GM18508 (cell line): Measurements from ENCODE around the gene NADSYN1.
"Not testable (repeated sequence)": the region's sequence is repeated elsewhere in the genome, so short reads cannot be mapped to it uniquely, and the experiment has no call there.

Experiments
- ATAC-seq: cut with Tn5 transposase; IDR thresholded peaks from one replicate; pipeline ENCODE4 v1.9.1; 2021; ENCODE audit warnings: moderate number of reproducible peaks; ENCODE audit not compliant: insufficient read depth, unreplicated experiment

NADSYN1 gene

GRCh38 chr11:71453037-71453917, at the start of gene NADSYN1:
NADSYN1 (plus strand) TSS chr11:71453203; CDS start chr11:71453297, 94 bp downstream.
- no peak for ATAC-seq

- no peak for ATAC-seq
These were observed 48.8 kb upstream of the NADSYN1 start for GRCh38 chr11:71404209-71404608.

DNA sequence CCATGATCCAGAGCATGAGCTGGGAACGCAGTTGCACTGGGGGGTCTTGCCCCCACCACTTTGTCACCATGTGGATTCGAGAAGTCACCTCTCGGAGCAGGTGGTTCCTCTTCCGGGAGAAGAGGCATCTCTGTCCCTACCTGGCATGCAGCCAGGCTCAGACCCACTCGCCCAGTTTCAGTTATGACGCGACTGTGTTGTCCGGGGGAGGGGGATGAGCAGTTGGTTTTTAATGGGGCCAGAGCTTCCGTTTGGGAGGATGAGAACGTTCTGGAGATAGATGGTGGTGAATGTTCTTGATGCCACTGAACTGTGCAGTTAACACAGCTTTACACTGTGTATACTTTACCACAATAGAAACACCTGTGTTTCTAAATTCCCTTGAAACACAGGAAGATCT, 46.3 kb upstream of the NADSYN1 start:
- no peak for ATAC-seq

GRCh38 chr11:71407356-71407755, 45.6 kb upstream of the NADSYN1 start:
- no peak for ATAC-seq

DNA sequence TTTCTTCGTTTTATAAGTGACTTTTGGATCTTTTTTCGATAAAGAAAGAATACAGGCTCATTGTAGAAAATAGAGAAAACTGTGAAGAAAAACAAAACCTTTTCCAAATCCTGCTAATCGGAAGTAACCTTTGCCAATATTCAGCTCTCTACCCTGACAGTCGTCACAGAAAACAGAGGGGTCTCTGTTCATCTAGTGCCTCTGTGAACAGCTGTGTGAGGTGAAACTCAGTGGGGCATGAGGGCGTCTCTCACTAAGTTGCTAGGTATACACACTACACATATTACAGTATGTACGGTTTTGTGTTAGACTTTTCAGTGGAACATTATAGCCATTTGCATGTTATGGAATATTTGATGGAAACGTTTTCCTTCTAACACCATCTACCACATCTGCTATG, 44.2 kb upstream of the NADSYN1 start:
- ATAC-seq: no peak

- ATAC-seq: no peak
These were observed 42.5 kb upstream of the NADSYN1 start for GRCh38 chr11:71410363-71410966.

- ATAC-seq: no peak
These were observed 38.4 kb upstream of the NADSYN1 start for GRCh38 chr11:71414645-71415044.

- ATAC-seq: no peak
These were observed 34.4 kb upstream of the NADSYN1 start for GRCh38 chr11:71418643-71419042.

- no peak for ATAC-seq
These were observed 32.4 kb upstream of the NADSYN1 start for GRCh38 chr11:71420455-71421241.

- ATAC-seq: no peak
These were observed 31.5 kb upstream of the NADSYN1 start for GRCh38 chr11:71421392-71421950.

- ATAC-seq: not testable (repeated sequence)
These were observed 30.7 kb upstream of the NADSYN1 start for GRCh38 chr11:71422318-71422717.

DNA sequence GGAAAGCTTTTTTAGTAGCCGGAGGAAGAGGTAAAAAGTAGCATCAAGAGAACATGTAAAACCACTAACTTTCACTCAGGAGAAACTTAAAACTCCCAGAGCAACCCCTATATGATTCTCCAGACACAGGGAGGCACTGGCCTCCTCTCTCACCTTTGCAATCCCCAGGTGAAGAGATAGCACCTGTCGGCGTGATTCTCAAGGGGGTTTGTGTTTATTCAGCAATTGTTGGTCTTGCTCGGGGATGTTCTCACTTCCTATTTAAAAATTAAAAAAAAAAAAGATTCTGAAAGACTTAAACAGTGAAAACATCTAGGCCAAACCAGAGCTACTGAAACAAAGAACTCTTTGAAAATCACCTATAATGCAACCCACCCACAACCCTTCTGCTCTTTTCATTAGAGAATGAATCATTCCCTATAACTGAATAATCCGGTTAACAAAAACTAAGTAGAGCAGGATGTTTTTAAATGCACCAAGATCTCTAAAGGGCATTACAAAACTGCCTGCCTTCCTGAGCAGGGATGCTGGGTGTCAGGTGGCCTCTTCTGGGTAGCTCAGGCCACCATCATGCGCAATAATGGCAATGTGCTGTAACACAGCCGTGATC, 29.7 kb upstream of the NADSYN1 start:
- ATAC-seq: no peak

DNA sequence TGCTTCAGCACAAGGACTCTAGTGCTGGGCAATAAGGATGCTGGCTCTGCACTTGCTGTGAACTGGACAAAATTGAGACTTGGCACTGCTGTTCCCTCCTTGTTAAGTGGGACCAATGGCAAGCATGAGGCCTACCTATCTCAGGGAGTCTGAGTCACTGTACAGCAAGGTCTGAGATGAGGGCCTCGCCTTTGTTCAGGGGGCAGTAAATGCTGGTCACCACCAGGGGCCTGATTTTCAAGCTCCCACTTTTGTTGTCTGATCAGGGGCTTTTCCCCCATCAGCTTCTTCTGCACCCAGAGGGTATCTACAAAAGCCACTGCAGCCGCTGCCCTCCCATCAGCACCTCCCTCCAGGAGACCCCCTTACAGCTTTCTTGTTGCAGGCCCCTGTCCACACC, 27.6 kb upstream of the NADSYN1 start:
- ATAC-seq: no peak

GRCh38 chr11:71425860-71426259, 27.1 kb upstream of the NADSYN1 start:
- ATAC-seq: no peak

DNA sequence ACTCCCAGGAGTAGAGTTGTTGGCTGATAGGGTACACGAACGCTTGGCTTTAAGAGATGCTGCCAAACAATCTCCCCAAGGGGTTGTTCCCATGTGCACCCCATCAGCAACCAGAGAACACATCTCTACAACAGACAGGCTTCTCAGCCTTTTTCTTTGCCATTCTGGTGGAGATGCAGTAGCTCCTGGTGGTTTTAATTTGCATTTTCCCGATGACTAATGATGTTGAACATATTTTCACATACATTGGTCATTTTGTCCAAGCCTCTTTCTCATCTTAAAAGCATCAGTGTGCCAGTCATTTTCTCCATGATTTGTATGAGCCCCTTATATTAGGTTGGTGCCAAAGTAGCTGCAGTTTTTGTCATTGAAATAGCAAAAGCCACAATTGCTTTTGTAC, 26.6 kb upstream of the NADSYN1 start:
- ATAC-seq: no peak

DNA sequence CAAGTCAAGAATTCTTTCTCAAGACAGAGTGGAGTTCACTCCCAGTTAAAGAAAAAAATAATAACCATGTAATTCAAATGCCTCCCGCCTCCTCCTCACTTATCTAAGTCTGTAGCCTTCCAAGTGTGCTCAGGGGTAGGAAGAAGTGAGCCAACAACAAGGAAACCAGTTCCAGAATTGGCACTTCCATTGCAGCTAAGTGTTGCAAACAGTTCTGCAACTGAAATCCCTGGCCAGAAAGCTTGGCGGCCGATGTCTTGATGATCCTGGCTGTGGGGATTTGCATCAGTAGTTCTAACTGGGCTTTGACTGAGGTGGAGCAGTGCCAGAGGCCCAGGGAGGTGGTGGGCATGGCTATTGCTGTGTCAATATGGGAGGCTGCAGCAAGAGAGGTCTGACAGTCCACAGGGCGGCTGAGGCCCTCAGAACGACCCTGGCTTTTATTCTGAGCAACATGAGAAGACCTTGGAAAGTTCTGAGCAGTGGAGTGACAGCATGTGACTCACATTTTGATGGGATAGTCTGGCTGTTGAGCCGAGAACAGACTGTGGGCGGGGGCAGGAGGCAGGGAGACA, 24.1 kb upstream of the NADSYN1 start:
- ATAC-seq: no peak

- ATAC-seq: no peak
These were observed 23.3 kb upstream of the NADSYN1 start for GRCh38 chr11:71429701-71430100.

DNA sequence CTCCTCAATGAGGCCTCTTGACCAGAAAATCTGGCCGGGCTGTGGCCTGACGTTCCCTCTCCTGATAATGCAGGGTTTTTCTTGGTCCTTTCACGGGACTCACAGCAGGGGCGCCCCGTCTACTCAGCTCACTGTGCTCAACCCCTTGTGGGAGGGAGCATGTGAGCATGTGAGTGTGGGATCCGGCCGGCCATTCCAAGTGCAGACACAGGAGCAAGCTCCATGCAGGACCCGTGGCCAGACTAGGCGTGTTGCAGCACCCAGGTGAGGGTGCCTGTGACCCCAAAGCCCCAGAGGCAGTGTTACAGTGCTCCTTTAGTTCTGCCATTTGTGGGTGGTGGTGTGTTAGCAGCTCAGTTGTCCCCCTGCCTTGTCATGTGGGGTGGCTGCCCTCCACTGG, 22.8 kb upstream of the NADSYN1 start:
- no peak for ATAC-seq

- ATAC-seq: no peak
These were observed 21.7 kb upstream of the NADSYN1 start for GRCh38 chr11:71431271-71431670.
